ENCODE results near the gene GP5. TPM values are rescaled to one million over a fixed set of nuclear protein-coding genes. Genes with fewer than 3 reads are reported as not detected.

GP5 gene
- total RNA-seq, 1 donor from 2014 or later = not detected

- TF ChIP-seq CTCF (IDR thresholded peaks at IDR 0.05) (no peak), POLR2A (IDR thresholded peaks at IDR 0.05) (no peak), POLR2AphosphoS5 (IDR thresholded peaks at IDR 0.05; ENCODE audit: insufficient read depth in 1 of 2, low read depth in 1 of 2) (no peak)
- Histone ChIP-seq H3K4me3 (no peak overlapping the region), H3K36me3 (no peaks in the 10 kb centered on the region), H3K4me1 (no peaks in the 10 kb centered on the region), H3K27ac (no peak overlapping the region), H3K9me3 (no peaks in the 10 kb centered on the region), H3K27me3 (no peaks in the 10 kb centered on the region)
- intact Hi-C loops (cut with DNase I) = no loop called here
- no peak for DNase-seq (ENCODE audit: extremely low spot score in 2 of 2)
Measured at GRCh38 chr3:194350726-194351071, 48.4 kb downstream of the GP5 start.

GRCh38 chr3:194348354-194348753 is 50.7 kb downstream of the GP5 start:
- intact Hi-C loops (cut with DNase I) = no loop called here
- TF ChIP-seq POLR2A (IDR thresholded peaks at IDR 0.05) (no peak), CTCF (IDR thresholded peaks at IDR 0.05) (no peak)
- no peak overlapping the region for H3K27ac ChIP-seq
- no peaks in the 10 kb centered on the region for H3K36me3 ChIP-seq
- H3K27me3 ChIP-seq = no peaks in the 10 kb centered on the region
- no peak for DNase-seq (ENCODE audit: extremely low spot score in 2 of 2)
- H3K4me3 ChIP-seq = no peak overlapping the region
- H3K4me1 ChIP-seq = no peaks in the 10 kb centered on the region
- H3K9me3 ChIP-seq = no peaks in the 10 kb centered on the region

GRCh38 chr3:194346621-194347020 is 52.4 kb downstream of the GP5 start:
- no peak for TF ChIP-seq POLR2AphosphoS5 (IDR thresholded peaks at IDR 0.05; ENCODE audit: insufficient read depth in 1 of 2, low read depth in 1 of 2)
- TF ChIP-seq POLR2A (IDR thresholded peaks at IDR 0.05) = no peak
- TF ChIP-seq CTCF (IDR thresholded peaks at IDR 0.05) = no peak
- intact Hi-C loops (cut with DNase I) = no loop called here

GRCh38 chr3:194346035-194346434 is 53.0 kb downstream of the GP5 start:
- no peak overlapping the region for H3K4me3 ChIP-seq
- intact Hi-C loops (cut with DNase I) = no loop called here
- H3K27me3 ChIP-seq = no peaks in the 10 kb centered on the region
- no peak for DNase-seq (ENCODE audit: extremely low spot score in 2 of 2)
- no peak for TF ChIP-seq POLR2A (IDR thresholded peaks at IDR 0.05)
- no peak for TF ChIP-seq POLR2AphosphoS5 (IDR thresholded peaks at IDR 0.05; ENCODE audit: insufficient read depth in 1 of 2, low read depth in 1 of 2)
- TF ChIP-seq CTCF (IDR thresholded peaks at IDR 0.05) = no peak
- no peak overlapping the region for H3K27ac ChIP-seq
- no peaks in the 10 kb centered on the region for H3K9me3 ChIP-seq
- no peaks in the 10 kb centered on the region for H3K36me3 ChIP-seq
- no peaks in the 10 kb centered on the region for H3K4me1 ChIP-seq

More at GRCh38 chr3:194346621-194347020, 52.4 kb downstream of the GP5 start:
- no peak overlapping the region for H3K4me3 ChIP-seq
- H3K9me3 ChIP-seq = no peaks in the 10 kb centered on the region
- no peaks in the 10 kb centered on the region for H3K4me1 ChIP-seq
- no peak for DNase-seq (ENCODE audit: extremely low spot score in 2 of 2)
- no peaks in the 10 kb centered on the region for H3K27me3 ChIP-seq
- H3K27ac ChIP-seq = no peak overlapping the region
- no peaks in the 10 kb centered on the region for H3K36me3 ChIP-seq

Other genes starting within 250 kb of the GP5 start
- not detected for gene CPN2, start 47.9 kb downstream of the GP5 start, total RNA-seq
- gene LRRC15, start 29.5 kb downstream of the GP5 start, total RNA-seq = not detected
- gene ATP13A3, start 87.7 kb upstream of the GP5 start, total RNA-seq = 57.7 TPM
- gene TMEM44, start 234.2 kb upstream of the GP5 start, total RNA-seq = 11.0 TPM